COR-L47 (cell line): ENCODE data around the gene SDR42E1.
"Not testable (repeated sequence)": the region's sequence is repeated elsewhere in the genome, so short reads cannot be mapped to it uniquely, and the experiment has no call there.

Experiments
- DNase-seq: peaks from one replicate; lab custom pipeline; 2025; lab: John Stamatoyannopoulos, UW

The SDR42E1 gene

DNA sequence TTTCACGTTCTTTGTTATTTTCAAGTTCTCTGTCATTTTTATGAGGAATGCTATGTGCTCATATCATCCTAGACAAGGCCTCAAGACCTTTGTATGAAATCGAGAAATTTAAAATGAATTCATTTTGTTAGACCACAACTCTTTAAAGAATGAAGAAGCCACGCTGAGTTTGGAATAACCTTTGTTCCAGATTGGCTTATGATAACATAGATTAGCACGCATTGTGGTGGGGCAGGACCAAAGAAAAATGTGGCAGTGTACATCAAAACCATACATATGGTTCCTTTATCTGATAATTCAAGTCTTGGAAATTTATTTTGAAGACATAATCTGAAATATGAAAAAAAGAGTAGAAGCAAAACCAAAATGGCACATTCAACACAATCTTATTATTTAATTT, 26.0 kb upstream of the SDR42E1 start:
- DNase-seq = no peak

DNA sequence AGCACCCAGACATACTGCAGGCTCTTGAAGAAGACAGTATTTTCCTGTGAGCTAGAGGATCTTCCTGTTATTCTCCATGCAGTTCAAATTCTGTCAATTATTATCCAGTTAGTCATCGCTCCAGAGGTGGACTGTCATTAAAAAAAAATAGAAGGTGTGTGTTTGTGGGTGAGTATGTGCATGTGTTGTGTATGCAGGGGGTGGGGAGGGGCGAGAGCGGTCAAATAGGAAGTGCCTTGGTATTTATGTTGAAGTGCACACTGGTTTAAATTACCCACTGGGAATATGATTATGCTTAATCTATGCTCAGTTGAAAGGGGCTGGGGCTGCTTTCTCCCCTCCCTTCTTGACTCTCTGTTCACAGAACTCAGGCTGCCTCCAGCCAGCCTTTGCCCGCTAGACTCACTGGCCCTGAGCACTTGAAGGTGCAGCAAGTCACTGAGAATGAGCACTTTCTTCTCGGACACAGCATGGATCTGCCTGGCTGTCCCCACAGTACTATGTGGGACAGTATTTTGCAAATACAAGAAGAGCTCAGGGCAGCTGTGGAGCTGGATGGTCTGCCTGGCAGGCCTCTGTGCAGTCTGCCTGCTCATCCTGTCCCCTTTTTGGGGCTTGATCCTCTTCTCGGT, 23.8 kb upstream of the SDR42E1 start, which contains the start of gene HSD17B2:
TSS of gene HSD17B2 (plus strand) at position 273 of the 632 bp plus-strand sequence. CDS start at position 445, 172 bp downstream.
- DNase-seq = no peak

- DNase-seq = no peak
These were observed 22.5 kb upstream of the SDR42E1 start for GRCh38 chr16:82033683-82034300.

GRCh38 chr16:82033006-82033405, 21.7 kb upstream of the SDR42E1 start:
- DNase-seq = peak; percentile 32

GRCh38 chr16:82031116-82032084, 20.1 kb upstream of the SDR42E1 start:
- peak; percentile 13 for DNase-seq

GRCh38 chr16:82027629-82028064, 16.4 kb upstream of the SDR42E1 start:
- no peak for DNase-seq

DNA sequence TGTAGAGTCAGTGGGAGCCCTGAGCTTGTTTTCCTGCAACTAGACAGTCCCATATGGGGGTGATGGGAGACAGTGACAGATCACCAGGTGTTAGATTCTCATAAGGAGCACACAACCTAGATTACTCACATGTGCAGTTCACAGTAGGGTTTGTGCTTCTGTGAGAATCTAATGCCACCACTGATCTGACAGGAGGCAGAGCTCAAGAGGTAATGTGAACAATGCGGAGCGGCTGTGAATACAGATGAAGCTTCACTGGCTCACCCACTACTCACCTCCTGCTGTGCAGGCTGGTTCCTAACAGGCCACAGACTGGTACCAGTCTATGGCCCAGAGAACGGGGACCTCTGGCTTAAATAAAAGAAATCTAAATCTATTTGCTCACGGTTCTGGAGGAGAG, 13.6 kb upstream of the SDR42E1 start:
- no peak for DNase-seq

- DNase-seq = no peak
These were observed 13.0 kb upstream of the SDR42E1 start for GRCh38 chr16:82024316-82024715.

GRCh38 chr16:82023206-82023605, 11.9 kb upstream of the SDR42E1 start:
- no peak for DNase-seq

GRCh38 chr16:82020051-82020450, 8.8 kb upstream of the SDR42E1 start:
- DNase-seq = no peak

GRCh38 chr16:82019535-82019934, 8.3 kb upstream of the SDR42E1 start:
- no peak for DNase-seq

GRCh38 chr16:82017911-82018568, 6.8 kb upstream of the SDR42E1 start:
- DNase-seq = no peak

- no peak for DNase-seq
These were observed 5.7 kb upstream of the SDR42E1 start for GRCh38 chr16:82016964-82017363.

GRCh38 chr16:82016263-82016662, 5.0 kb upstream of the SDR42E1 start:
- peak; percentile 8 for DNase-seq

DNA sequence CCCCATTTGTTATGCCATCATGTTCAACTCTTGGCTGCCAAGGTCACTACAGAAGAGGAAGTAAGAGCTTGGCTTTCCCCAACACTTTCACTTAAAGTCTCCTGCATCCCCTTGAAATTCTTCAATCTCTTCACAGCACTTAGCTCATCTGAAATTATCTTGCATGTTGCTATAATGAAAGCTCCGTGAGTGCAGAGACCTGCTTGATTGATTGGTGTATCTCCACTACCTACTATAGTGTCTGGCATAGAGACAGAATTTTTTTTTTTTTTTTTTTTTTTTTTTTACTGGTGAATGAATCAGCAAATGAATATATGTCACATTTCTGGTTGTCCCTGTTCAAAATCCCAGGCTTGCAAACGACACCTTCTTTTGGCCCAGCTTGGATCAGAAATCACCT, 1.9 kb upstream of the SDR42E1 start:
- no peak for DNase-seq

DNA sequence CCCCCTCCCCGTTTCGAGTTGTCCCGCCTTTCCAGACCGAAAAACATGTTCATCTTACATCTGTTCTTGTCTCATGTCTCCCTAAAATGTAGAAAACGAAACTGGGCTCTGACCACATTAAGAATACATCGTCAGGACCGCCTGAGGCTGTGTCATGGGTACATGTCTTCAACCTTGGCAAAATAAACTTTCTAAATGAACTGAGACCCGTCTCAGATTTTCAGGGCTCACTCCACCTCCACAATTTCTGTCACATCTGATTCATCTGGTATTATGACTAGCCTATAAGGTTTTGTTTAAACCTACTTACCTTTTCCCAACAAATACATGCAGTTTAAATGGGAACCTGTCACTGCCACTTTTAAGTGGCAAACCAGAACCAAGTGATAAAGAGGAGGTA, 621 bp downstream of the SDR42E1 start:
- no peak for DNase-seq

DNA sequence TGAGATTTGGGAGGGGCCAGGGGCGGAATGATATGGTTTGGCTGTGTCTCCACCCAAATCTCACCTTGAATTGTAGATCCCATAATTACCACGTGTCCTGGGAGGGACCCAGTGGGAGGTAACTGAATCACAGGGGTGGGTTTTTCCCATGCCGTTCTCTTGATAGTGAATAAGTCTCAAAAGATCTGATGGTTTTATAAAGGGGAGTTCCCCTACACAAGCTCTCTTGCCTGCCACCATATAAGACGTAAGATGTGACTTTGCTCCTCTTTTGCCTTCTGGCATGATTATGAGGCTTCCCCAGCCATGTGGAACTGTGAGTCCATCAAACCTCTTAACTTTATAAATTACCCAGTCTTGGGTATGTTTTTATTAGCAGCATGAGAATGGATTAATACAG, 1.5 kb downstream of the SDR42E1 start:
- not testable (repeated sequence) for DNase-seq

- DNase-seq = no peak
These were observed 2.2 kb downstream of the SDR42E1 start for GRCh38 chr16:82008957-82009592.

- no peak for DNase-seq
These were observed 4.1 kb downstream of the SDR42E1 start for GRCh38 chr16:82007189-82007588.

- DNase-seq = no peak
These were observed 5.2 kb downstream of the SDR42E1 start for GRCh38 chr16:82006036-82006435.

DNA sequence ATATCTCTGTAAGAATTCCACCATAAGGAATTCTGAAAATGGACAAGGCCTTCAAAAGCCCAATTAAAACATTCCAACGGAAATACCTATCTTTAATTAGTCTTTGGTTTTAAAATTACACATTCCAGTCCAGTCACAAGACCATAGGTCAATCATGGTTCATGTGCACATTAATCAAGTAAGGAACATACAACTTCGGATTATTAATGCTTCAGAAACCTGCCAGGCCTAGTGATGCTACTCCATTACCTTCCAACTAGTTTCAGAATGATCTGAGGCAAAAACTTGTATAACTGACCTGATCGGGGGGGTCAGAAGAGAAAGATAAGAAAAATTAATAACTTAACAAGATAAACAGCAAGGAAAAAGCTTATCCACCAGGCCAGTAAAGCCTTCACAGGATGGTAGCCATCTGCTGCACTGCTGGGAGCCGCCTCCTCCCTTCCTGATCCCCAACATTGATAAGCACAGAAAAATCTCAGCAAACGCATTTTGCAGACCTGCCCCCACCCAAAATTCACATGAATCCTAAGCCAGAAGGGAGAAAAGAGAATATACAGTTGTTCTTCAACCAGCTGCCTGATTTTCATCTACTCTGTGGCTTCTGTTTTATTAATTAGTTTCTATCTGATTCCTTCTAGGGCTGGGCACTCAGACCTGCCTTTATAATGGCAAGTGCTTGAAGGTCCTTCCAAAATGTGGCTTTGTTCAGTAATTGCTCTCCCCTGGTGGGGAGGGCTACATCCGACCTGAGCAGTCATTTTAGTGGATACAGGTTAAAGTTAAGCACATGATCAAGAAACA, 6.0 kb downstream of the SDR42E1 start:
- DNase-seq = no peak
